Neural cell (in vitro differentiated cells): Measurements from ENCODE around the gene PTTG1IP2.

ENCODE experiments used
- POLR2AphosphoS5 ChIP-seq: IDR thresholded peaks from 2 replicates; pipeline ENCODE4 v1.6.1; 2012
- TF ChIP-seq, protein P1 (sequence below): fragments of 450-650 bp; IDR thresholded peaks from 2 replicates; pipeline ENCODE4 v1.5.1; 2014; ENCODE audit warnings: antibody characterized with exemption, mild to moderate bottlenecking, moderate library complexity; ENCODE audit not compliant: poor library complexity, severe bottlenecking

GRCh38 chr7:90446137-90446899 is 23.1 kb upstream of the PTTG1IP2 start:
- TF ChIP-seq, protein P1, sequence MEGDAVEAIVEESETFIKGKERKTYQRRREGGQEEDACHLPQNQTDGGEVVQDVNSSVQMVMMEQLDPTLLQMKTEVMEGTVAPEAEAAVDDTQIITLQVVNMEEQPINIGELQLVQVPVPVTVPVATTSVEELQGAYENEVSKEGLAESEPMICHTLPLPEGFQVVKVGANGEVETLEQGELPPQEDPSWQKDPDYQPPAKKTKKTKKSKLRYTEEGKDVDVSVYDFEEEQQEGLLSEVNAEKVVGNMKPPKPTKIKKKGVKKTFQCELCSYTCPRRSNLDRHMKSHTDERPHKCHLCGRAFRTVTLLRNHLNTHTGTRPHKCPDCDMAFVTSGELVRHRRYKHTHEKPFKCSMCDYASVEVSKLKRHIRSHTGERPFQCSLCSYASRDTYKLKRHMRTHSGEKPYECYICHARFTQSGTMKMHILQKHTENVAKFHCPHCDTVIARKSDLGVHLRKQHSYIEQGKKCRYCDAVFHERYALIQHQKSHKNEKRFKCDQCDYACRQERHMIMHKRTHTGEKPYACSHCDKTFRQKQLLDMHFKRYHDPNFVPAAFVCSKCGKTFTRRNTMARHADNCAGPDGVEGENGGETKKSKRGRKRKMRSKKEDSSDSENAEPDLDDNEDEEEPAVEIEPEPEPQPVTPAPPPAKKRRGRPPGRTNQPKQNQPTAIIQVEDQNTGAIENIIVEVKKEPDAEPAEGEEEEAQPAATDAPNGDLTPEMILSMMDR: no peak
- TF ChIP-seq POLR2AphosphoS5: no peak
